Nephron progenitor cell (in vitro differentiated cells): ENCODE measurements around the gene ANKRD13B.

Experiments
- DNase-seq: peaks from one replicate; pipeline ENCODE4 v3.0.0; 2021
- H3K27ac Mint-ChIP-seq: 2 replicates; pipeline ENCODE4 v1.8.0; 2021; ENCODE audit warnings: mild to moderate bottlenecking, moderate library complexity, mixed read lengths
- H3K27me3 Mint-ChIP-seq: 2 replicates; pipeline ENCODE4 v1.8.0; 2021; ENCODE audit warnings: mild to moderate bottlenecking, low read depth, mixed read lengths; ENCODE audit not compliant: poor library complexity
- H3K36me3 Mint-ChIP-seq: 2 replicates; pipeline ENCODE4 v1.8.0; 2021; ENCODE audit warnings: low read depth, mixed read lengths
- H3K4me1 Mint-ChIP-seq: 2 replicates; pipeline ENCODE4 v1.8.0; 2021; ENCODE audit warnings: mixed read lengths
- H3K4me3 Mint-ChIP-seq: 2 replicates; pipeline ENCODE4 v1.8.0; 2021; ENCODE audit warnings: mild to moderate bottlenecking, moderate library complexity, mixed read lengths
- H3K9me3 Mint-ChIP-seq: 2 replicates; pipeline ENCODE4 v1.8.0; 2021; ENCODE audit warnings: mild to moderate bottlenecking, moderate library complexity, mixed read lengths
- CTCF ChIP-seq: fragments of 200-600 bp; sonication (generic); IDR thresholded peaks from 2 replicates; pipeline ENCODE4 v1.5.0; 2021; ENCODE audit warnings: antibody characterized with exemption

ANKRD13B gene

GRCh38 chr17:29578626-29579485, 14.1 kb upstream of the ANKRD13B start:
- H3K27ac Mint-ChIP-seq = no peak overlapping the region
- no peak for DNase-seq
- peaks cover 28% of the 10 kb centered on the region for H3K36me3 Mint-ChIP-seq
- TF ChIP-seq CTCF = no peak
- H3K4me3 Mint-ChIP-seq = no peak overlapping the region
- peaks cover 2% of the 10 kb centered on the region for H3K27me3 Mint-ChIP-seq
- peaks cover 25% of the 10 kb centered on the region for H3K4me1 Mint-ChIP-seq
- no peaks in the 10 kb centered on the region for H3K9me3 Mint-ChIP-seq

GRCh38 chr17:29579866-29580771, 12.8 kb upstream of the ANKRD13B start:
- TF ChIP-seq CTCF = peak; percentile 67
- Mint-ChIP-seq H3K4me3 (no peak overlapping the region), H3K9me3 (no peaks in the 10 kb centered on the region), H3K27me3 (peaks cover 2% of the 10 kb centered on the region), H3K27ac (no peak overlapping the region), H3K36me3 (peaks cover 28% of the 10 kb centered on the region), H3K4me1 (peaks cover 36% of the 10 kb centered on the region)
- DNase-seq = peak; percentile 79

- no peaks in the 10 kb centered on the region for H3K9me3 Mint-ChIP-seq
- H3K36me3 Mint-ChIP-seq = peaks cover 28% of the 10 kb centered on the region
- H3K27ac Mint-ChIP-seq = no peak overlapping the region
- H3K4me1 Mint-ChIP-seq = peaks cover 41% of the 10 kb centered on the region
- no peak for TF ChIP-seq CTCF
- DNase-seq = no peak
- no peak overlapping the region for H3K4me3 Mint-ChIP-seq
- peaks cover 2% of the 10 kb centered on the region for H3K27me3 Mint-ChIP-seq
Measured at GRCh38 chr17:29581583-29582253, 11.2 kb upstream of the ANKRD13B start.

- H3K27ac Mint-ChIP-seq = no peak overlapping the region
- no peaks in the 10 kb centered on the region for H3K9me3 Mint-ChIP-seq
- H3K4me3 Mint-ChIP-seq = no peak overlapping the region
- H3K4me1 Mint-ChIP-seq = peaks cover 42% of the 10 kb centered on the region
- TF ChIP-seq CTCF = no peak
- peaks cover 2% of the 10 kb centered on the region for H3K27me3 Mint-ChIP-seq
- no peak for DNase-seq
- H3K36me3 Mint-ChIP-seq = peaks cover 28% of the 10 kb centered on the region
Measured at GRCh38 chr17:29582254-29582765, 10.6 kb upstream of the ANKRD13B start.

- Mint-ChIP-seq H3K4me1 (peaks cover 44% of the 10 kb centered on the region), H3K4me3 (no peak overlapping the region), H3K9me3 (no peaks in the 10 kb centered on the region), H3K36me3 (peaks cover 28% of the 10 kb centered on the region), H3K27ac (no peak overlapping the region), H3K27me3 (peaks cover 2% of the 10 kb centered on the region)
- no peak for DNase-seq
- TF ChIP-seq CTCF = no peak
Measured at GRCh38 chr17:29582772-29583171, 10.2 kb upstream of the ANKRD13B start.
